Fibroblast of lung (primary cell): ENCODE data around the gene NFYA. TPM values are rescaled to one million over a fixed set of nuclear protein-coding genes. Genes with fewer than 3 reads are reported as not detected.

ENCODE experiments used
- DNase-seq, 2 donors: peaks; one replicate each; pipeline versions ENCODE4 v3.0.0 to v3.0.0-alpha.2; 2010; ENCODE audit warnings: low read depth in 2 of 2
- H2AFZ ChIP-seq: 2 replicates; pipeline ENCODE4 v1.5.1; 2012; ENCODE audit warnings: low read length, control low read depth, inconsistent platforms
- H3K27ac ChIP-seq: 2 replicates; pipeline ENCODE4 v1.5.1; 2011; ENCODE audit warnings: low read length, control low read depth; ENCODE audit not compliant: insufficient read depth
- H3K27me3 ChIP-seq: 2 replicates; pipeline ENCODE4 v1.5.1; 2011; ENCODE audit warnings: mild to moderate bottlenecking, low read length; ENCODE audit not compliant: control insufficient read depth, insufficient read depth
- H3K36me3 ChIP-seq: 2 replicates; pipeline ENCODE4 v1.5.1; 2011; ENCODE audit warnings: low read length; ENCODE audit not compliant: control insufficient read depth, insufficient read depth
- H3K4me1 ChIP-seq: 2 replicates; pipeline ENCODE4 v1.5.1; 2011; ENCODE audit warnings: low read length; ENCODE audit not compliant: control insufficient read depth, insufficient read depth; ENCODE audit errors: extremely low read depth
- H3K4me2 ChIP-seq: 2 replicates; pipeline ENCODE4 v1.5.1; 2011; ENCODE audit warnings: low read length, control low read depth; ENCODE audit not compliant: insufficient read depth; ENCODE audit errors: extremely low read depth
- H3K4me3 ChIP-seq, 4 experiments: fragments of 200-600 bp in 1 of 4; sonication (generic) in 1 of 4; replicated peaks in 1 of 4; 2 replicates each; pipeline ENCODE4 v1.5.1; 2011 to 2016; ENCODE audit warnings: low read length in 4 of 4, low read depth in 3 of 4, mild to moderate bottlenecking in 3 of 4, control low read depth in 2 of 4, inconsistent platforms in 1 of 4, mixed read lengths in 1 of 4; ENCODE audit not compliant: insufficient read depth in 1 of 4; ENCODE audit errors: control extremely low read depth in 1 of 4
- H3K79me2 ChIP-seq: 2 replicates; pipeline ENCODE4 v1.5.1; 2012; ENCODE audit warnings: mild to moderate bottlenecking, low read length, inconsistent platforms; ENCODE audit not compliant: control insufficient read depth, insufficient read depth
- H3K9ac ChIP-seq: 2 replicates; pipeline ENCODE4 v1.5.1; 2011; ENCODE audit warnings: mild to moderate bottlenecking, low read length, control low read depth; ENCODE audit not compliant: insufficient read depth
- H3K9me3 ChIP-seq: 2 replicates; pipeline ENCODE4 v1.5.1; 2012; ENCODE audit warnings: low read depth, low read length; ENCODE audit not compliant: control insufficient read depth, insufficient read depth
- H4K20me1 ChIP-seq: 2 replicates; pipeline ENCODE4 v1.5.1; 2011; ENCODE audit warnings: low read length; ENCODE audit not compliant: control insufficient read depth, insufficient read depth; ENCODE audit errors: extremely low read depth
- EZH2 ChIP-seq: IDR thresholded peaks from 2 replicates; pipeline ENCODE4 v1.5.1; 2012; ENCODE audit warnings: low read length, control low read depth, mild to moderate bottlenecking; ENCODE audit errors: missing control alignments
- polyA plus RNA-seq, 2 donors: library from polyadenylated mRNA; depleted of rRNA in 1 of 2; stranded (reverse) in 1 of 2; unstranded in 1 of 2; fragments of >200 nt; gene quantifications; 2 replicates each; pipeline ENCODE4 v1.2.1, GENCODE V29; 2011 to 2012; ENCODE audit warnings: missing spikeins in 1 of 2
- total RNA-seq: library from RNA; depleted of rRNA; stranded (reverse); fragments of >200 nt; gene quantifications from 2 replicates; pipeline ENCODE4 v1.2.1, GENCODE V29; 2014
- TF ChIP-seq, protein P1 (sequence below), 2 donors: IDR thresholded peaks in 1 of 2; conservative IDR thresholded peaks in 1 of 2; 1 replicate in 1 of 2; 2 replicates in 1 of 2; pipeline ENCODE4 v1.5.1; 2011 to 2012; ENCODE audit warnings: low read length in 2 of 2, control low read depth in 1 of 2, inconsistent platforms in 1 of 2, low read depth in 1 of 2, mild to moderate bottlenecking in 1 of 2

Gene NFYA
- total and polyA plus RNA-seq, 2 donors (not counting 1 experiment from before 2014, with no cell fraction given), result 6.9 to 14.9 TPM

DNA sequence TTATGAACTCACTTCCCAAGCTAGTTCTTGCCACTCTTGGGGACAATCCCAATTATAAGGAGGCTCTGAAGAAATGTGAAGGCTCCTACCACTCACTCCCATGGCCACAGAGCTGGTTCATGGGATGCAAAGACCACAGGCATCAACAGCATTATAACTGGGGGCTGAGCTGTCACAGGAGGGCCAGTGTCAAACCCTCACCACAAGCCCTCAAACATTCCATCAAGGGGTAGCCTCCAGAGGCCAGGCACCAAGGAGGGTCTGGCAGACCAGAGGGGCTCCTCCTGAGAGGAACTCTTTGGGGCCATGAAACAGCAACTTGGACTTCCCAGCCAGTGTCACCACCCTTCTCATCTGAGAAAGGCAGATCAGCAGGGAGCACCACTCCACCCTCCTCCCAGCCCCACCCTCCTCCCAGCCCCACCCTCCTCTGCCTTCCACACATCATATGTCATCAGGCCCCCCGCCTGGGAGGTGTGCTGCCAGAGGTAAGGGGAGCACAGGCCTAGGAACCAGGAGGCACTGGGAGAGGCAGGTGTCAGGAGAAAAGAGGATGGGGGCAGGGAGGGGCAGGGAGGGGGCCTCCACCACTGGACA lies 31.7 kb upstream of the NFYA start:
- no peak for DNase-seq
- Histone ChIP-seq H3K27ac (no peak overlapping the region), H3K79me2 (no peaks in the 10 kb centered on the region), H4K20me1 (no peaks in the 10 kb centered on the region), H3K9me3 (no peaks in the 10 kb centered on the region), H3K4me3 (no peak overlapping the region), H2AFZ (no peak overlapping the region), H3K4me1 (no peaks in the 10 kb centered on the region), H3K27me3 (no peaks in the 10 kb centered on the region), H3K4me2 (no peak overlapping the region), H3K36me3 (no peaks in the 10 kb centered on the region), H3K9ac (no peak overlapping the region)
- TF ChIP-seq, protein P1, sequence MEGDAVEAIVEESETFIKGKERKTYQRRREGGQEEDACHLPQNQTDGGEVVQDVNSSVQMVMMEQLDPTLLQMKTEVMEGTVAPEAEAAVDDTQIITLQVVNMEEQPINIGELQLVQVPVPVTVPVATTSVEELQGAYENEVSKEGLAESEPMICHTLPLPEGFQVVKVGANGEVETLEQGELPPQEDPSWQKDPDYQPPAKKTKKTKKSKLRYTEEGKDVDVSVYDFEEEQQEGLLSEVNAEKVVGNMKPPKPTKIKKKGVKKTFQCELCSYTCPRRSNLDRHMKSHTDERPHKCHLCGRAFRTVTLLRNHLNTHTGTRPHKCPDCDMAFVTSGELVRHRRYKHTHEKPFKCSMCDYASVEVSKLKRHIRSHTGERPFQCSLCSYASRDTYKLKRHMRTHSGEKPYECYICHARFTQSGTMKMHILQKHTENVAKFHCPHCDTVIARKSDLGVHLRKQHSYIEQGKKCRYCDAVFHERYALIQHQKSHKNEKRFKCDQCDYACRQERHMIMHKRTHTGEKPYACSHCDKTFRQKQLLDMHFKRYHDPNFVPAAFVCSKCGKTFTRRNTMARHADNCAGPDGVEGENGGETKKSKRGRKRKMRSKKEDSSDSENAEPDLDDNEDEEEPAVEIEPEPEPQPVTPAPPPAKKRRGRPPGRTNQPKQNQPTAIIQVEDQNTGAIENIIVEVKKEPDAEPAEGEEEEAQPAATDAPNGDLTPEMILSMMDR (conservative IDR thresholded peaks at IDR 0.05 in 1 of 2, IDR thresholded peaks at IDR 0.05 in 1 of 2; ENCODE audit: low read depth in 1 of 2, low read length in 2 of 2), result no peak
- TF ChIP-seq EZH2, result no peak

DNA sequence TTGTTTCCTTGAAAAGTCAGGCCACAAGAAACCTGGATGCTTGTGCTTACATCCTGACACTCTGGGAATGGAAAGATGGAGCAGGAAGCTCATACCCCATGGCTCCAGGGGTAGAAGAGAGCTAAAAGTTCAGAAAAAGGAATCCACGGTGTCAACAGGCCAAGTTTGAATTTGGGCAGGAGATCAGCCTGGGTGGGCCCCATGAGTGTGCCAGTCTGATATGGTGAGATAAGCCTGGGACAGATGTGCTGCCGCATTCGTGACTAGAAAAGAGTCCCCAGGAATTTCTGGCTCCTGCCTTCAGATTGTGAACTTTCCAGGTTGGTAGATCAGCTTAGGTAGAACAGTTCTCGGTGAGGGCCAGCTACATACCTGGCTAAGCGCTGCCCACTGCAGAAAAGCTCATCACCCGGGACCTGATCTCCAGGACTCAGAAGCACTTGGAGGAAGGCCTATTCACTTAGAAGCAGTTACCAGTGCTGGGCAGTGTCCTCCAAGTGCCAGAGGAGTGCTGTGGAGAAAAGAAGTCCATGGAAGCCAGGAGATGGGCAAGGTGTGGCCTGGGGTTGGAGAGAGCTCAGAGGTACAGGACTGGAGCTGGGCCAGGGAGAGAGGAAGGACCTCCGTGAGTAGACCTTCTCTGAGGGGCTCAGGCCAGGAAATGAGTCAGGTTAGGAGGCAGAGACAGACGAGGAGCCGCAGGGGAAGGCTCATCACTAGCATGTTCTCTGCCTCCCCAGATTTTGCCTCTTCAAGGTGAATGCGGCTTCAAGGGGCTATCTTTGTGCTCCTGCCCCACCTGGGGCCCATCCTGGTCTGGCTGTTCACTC lies 30.3 kb upstream of the NFYA start, which contains the start of gene TSPO2:
Gene TSPO2 (plus strand): TSS at position 242 of the 830 bp plus-strand sequence. CDS start 519 bp downstream, at position 761.
- Histone ChIP-seq H2AFZ (no peak within 1 kb of the TSS), H3K79me2 (no peaks in the 10 kb centered on the region), H3K4me1 (no peaks in the 10 kb centered on the region), H4K20me1 (no peaks in the 10 kb centered on the region), H3K9me3 (no peaks in the 10 kb centered on the region), H3K27ac (no peak within 1 kb of the TSS), H3K4me3 (no peak within 1 kb of the TSS), H3K27me3 (peaks cover 2% of the 10 kb centered on the region), H3K4me2 (no peak within 1 kb of the TSS), H3K9ac (no peak within 1 kb of the TSS), H3K36me3 (no peaks in the 10 kb centered on the region)
- no peak for DNase-seq
- TF ChIP-seq, protein P1 (conservative IDR thresholded peaks at IDR 0.05 in 1 of 2, IDR thresholded peaks at IDR 0.05 in 1 of 2; ENCODE audit: low read depth in 1 of 2, low read length in 2 of 2), result no peak
- no peak for TF ChIP-seq EZH2

DNA sequence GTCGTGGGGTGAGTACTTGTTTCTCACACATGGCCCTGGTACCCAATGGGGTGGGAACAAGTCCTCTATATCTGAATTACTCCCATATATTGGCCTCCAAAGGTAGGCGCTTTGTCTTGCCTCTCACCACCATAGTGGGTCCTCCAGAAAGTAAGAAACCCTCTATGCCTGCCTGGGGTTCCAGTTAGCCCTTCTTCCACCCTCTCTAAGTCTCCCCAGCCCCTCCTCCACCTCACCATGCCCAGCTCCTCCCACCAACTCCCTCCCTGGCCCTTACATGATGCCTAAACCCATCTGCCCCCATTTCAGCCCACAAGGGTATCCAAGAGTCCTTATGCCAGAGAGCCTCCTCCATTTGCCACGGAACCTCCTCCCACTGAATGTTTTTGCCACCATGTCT lies 29.6 kb upstream of the NFYA start:
- TF ChIP-seq, protein P1 (conservative IDR thresholded peaks at IDR 0.05 in 1 of 2, IDR thresholded peaks at IDR 0.05 in 1 of 2; ENCODE audit: low read depth in 1 of 2, low read length in 2 of 2), result no peak
- TF ChIP-seq EZH2, result no peak
- H3K4me3 ChIP-seq, result no peak overlapping the region
- H2AFZ ChIP-seq, result no peak overlapping the region
- H3K9ac ChIP-seq, result no peak overlapping the region
- H3K27me3 ChIP-seq, result peaks cover 2% of the 10 kb centered on the region
- no peaks in the 10 kb centered on the region for H3K9me3 ChIP-seq
- H4K20me1 ChIP-seq, result no peaks in the 10 kb centered on the region
- no peaks in the 10 kb centered on the region for H3K79me2 ChIP-seq
- no peak overlapping the region for H3K27ac ChIP-seq
- no peak for DNase-seq
- no peak overlapping the region for H3K4me2 ChIP-seq
- no peaks in the 10 kb centered on the region for H3K4me1 ChIP-seq
- no peaks in the 10 kb centered on the region for H3K36me3 ChIP-seq
